IMR-90 (cell line): ENCODE results near the gene RYR2.

ENCODE experiments used
- CTCF ChIP-seq: conservative IDR thresholded peaks from 2 replicates; pipeline ENCODE4 v1.5.1; 2012; ENCODE audit warnings: mild to moderate bottlenecking, low read depth, low read length, improper control_type of control experiment
- MXI1 ChIP-seq: IDR thresholded peaks from 2 replicates; pipeline ENCODE4 v1.6.1; 2012; ENCODE audit warnings: low read depth, mild to moderate bottlenecking, low read length, moderate library complexity, borderline replicate concordance

GRCh38 chr1:237258871-237259270 is 216.9 kb downstream of the RYR2 start:
- TF ChIP-seq CTCF (no peak), MXI1 (no peak)
